ENCODE data around the gene GPR132. TPM values are rescaled to one million over a fixed set of nuclear protein-coding genes. Genes with fewer than 3 reads are reported as not detected.

The GPR132 gene
- total RNA-seq, 1 experiment from 2014 or later = 0.20 TPM

DNA sequence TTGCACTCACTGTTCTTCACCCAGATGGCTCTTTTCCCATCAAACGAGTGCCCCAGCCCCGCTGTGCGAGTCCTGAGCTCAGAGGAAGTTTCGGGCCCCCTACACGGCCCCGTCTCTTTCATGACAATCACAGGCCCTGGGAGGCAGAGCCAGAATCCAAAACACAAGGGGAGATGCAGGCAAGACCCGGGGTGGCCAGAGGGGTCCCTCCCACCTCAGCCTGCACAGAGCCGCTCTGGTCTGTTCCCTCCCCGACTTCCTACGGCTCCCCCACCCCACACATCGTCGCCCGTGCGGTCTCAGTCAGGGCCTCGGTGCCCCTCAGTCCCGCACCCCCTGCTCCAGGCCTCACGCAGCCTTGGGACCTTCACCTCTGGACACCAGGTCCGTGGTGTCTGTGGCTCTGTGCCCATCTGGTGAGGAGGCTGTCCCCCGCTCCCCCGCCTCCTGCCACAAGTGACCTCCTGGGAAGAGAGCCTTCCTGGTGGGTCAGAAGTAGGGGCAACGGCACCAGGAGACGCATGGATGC is 8.9 kb downstream of the GPR132 start:
- no peak overlapping the region for H3K27ac ChIP-seq (ENCODE audit: insufficient read length, low read depth, low read length)
- WGBS (ENCODE audit: extremely low coverage, insufficient read length, low lambda C conversion rate) = no CpG with 5 or more reads among the region's 22 CpGs
- H4K20me1 ChIP-seq (ENCODE audit: control insufficient read depth, insufficient read depth, insufficient read length) = no peaks in the 10 kb centered on the region
- H3K9ac ChIP-seq (ENCODE audit: extremely low read depth, insufficient read length, low read length) = no peak overlapping the region
- Mint-ChIP-seq H3K4me1 (peaks cover 23 to 36% of the 10 kb centered on the region in 2 experiments), H3K27ac (no peak overlapping the region), H3K27me3 (ENCODE audit: low read depth) (peaks cover 7% of the 10 kb centered on the region), H3K36me3 (ENCODE audit: insufficient read depth in 1 of 3, low read depth in 3 of 3) (no peaks in the 10 kb centered on the region; a peak in 1 of 7 replicates), H3K4me3 (peak overlapping the region in 1 of 2 experiments; percentile 73; a peak in 3 of 5 replicates), H3K9me3 (no peaks in the 10 kb centered on the region)
- H3K4me2 ChIP-seq (ENCODE audit: insufficient read depth, insufficient read length, low read length) = peak overlapping the region; percentile 56
- peak; percentile 38 for DNase-seq
- H2AK5ac ChIP-seq (ENCODE audit: insufficient read length, low read length) = no peak overlapping the region
- H2BK15ac ChIP-seq (ENCODE audit: low read depth, low read length) = no peak overlapping the region
- H4K91ac ChIP-seq (ENCODE audit: insufficient read length, low read depth, low read length) = no peak overlapping the region
- no peak overlapping the region for H2BK5ac ChIP-seq (ENCODE audit: insufficient read length, low read length)
- no peaks in the 10 kb centered on the region for H3K79me1 ChIP-seq (ENCODE audit: insufficient read depth, low read depth, low read length, poor library complexity, severe bottlenecking)
- H2BK120ac ChIP-seq (ENCODE audit: low read depth, low read length, poor library complexity, severe bottlenecking) = no peak overlapping the region
- H3T11ph ChIP-seq (ENCODE audit: low read length) = no peak overlapping the region
- no peaks in the 10 kb centered on the region for H3K9me3 ChIP-seq (ENCODE audit: control insufficient read depth, low read depth, low read length)
- no peaks in the 10 kb centered on the region for H3K23me2 ChIP-seq (ENCODE audit: insufficient read length, low read depth, low read length, poor library complexity, severe bottlenecking)
- no peaks in the 10 kb centered on the region for H3K4me1 ChIP-seq (ENCODE audit: insufficient read depth, low read length)
- peaks cover 8% of the 10 kb centered on the region for H3K27me3 ChIP-seq (ENCODE audit: insufficient read depth, low read length)
- no peak overlapping the region for H2BK12ac ChIP-seq (ENCODE audit: insufficient read length, low read depth, low read length)
- no peak overlapping the region for H3K4ac ChIP-seq (ENCODE audit: low read depth, low read length)
- no peak overlapping the region for H2BK20ac ChIP-seq (ENCODE audit: low read depth, low read length, poor library complexity, severe bottlenecking)
- H2AFZ ChIP-seq (ENCODE audit: low read length) = no peak overlapping the region
- no peak overlapping the region for H3K56ac ChIP-seq (ENCODE audit: insufficient read length, low read depth, low read length)
- H3K14ac ChIP-seq (ENCODE audit: insufficient read depth, low read length) = no peak overlapping the region; the same call in 1 of the 2 replicates
- H3K18ac ChIP-seq (ENCODE audit: insufficient read length, low read depth, low read length) = no peak overlapping the region
- H4K5ac ChIP-seq (ENCODE audit: insufficient read length, low read depth, low read length) = no peak overlapping the region
- no peak overlapping the region for H4K8ac ChIP-seq (replicated peaks; ENCODE audit: insufficient read length, low read depth, low read length)
- no peak overlapping the region for H3K23ac ChIP-seq (ENCODE audit: insufficient read length, low read depth, low read length)
- TF ChIP-seq, protein P1, sequence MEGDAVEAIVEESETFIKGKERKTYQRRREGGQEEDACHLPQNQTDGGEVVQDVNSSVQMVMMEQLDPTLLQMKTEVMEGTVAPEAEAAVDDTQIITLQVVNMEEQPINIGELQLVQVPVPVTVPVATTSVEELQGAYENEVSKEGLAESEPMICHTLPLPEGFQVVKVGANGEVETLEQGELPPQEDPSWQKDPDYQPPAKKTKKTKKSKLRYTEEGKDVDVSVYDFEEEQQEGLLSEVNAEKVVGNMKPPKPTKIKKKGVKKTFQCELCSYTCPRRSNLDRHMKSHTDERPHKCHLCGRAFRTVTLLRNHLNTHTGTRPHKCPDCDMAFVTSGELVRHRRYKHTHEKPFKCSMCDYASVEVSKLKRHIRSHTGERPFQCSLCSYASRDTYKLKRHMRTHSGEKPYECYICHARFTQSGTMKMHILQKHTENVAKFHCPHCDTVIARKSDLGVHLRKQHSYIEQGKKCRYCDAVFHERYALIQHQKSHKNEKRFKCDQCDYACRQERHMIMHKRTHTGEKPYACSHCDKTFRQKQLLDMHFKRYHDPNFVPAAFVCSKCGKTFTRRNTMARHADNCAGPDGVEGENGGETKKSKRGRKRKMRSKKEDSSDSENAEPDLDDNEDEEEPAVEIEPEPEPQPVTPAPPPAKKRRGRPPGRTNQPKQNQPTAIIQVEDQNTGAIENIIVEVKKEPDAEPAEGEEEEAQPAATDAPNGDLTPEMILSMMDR (conservative IDR thresholded peaks at IDR 0.05) = no peak
- H3K79me2 ChIP-seq (ENCODE audit: insufficient read depth, low read length) = no peaks in the 10 kb centered on the region

Measured in H9 (cell line).